ENCODE data around the gene CDH13.

The CDH13 gene

GRCh38 chr16:83676086-83676485 lies 1049.3 kb downstream of the CDH13 start:
- H3K9me3 ChIP-seq (ENCODE audit: insufficient read depth, low read length): no peaks in the 10 kb centered on the region
- H4K20me1 ChIP-seq (ENCODE audit: insufficient read depth, low read length): no peaks in the 10 kb centered on the region
- no peak overlapping the region for H3K27ac ChIP-seq (ENCODE audit: low read length)
- TF ChIP-seq EZH2phosphoT487 (IDR thresholded peaks at IDR 0.05; ENCODE audit: low read depth) (no peak), CTCF (IDR thresholded peaks at IDR 0.05; ENCODE audit: low read depth, low read length) (no peak)
- H3K9ac ChIP-seq (ENCODE audit: low read length): no peak overlapping the region
- H3K4me2 ChIP-seq (ENCODE audit: low read length): no peak overlapping the region
- 0 out of 2 replicates have a peak, but pooled peaks cover 10% of the 10 kb centered on the region for H3K27me3 ChIP-seq (ENCODE audit: low read depth, low read length)
- no peak overlapping the region for H2AFZ ChIP-seq (ENCODE audit: low read depth, low read length)
- no peaks in the 10 kb centered on the region for H3K4me1 ChIP-seq (ENCODE audit: low read length)
- no peaks in the 10 kb centered on the region for H3K36me3 ChIP-seq (replicated peaks; ENCODE audit: low read depth, low read length)
- H3K79me2 ChIP-seq (ENCODE audit: low read length): no peaks in the 10 kb centered on the region
- no peak overlapping the region for H3K4me3 ChIP-seq (ENCODE audit: low read length)

GRCh38 chr16:83680980-83681379 lies 1054.2 kb downstream of the CDH13 start:
- H4K20me1 ChIP-seq (ENCODE audit: insufficient read depth, low read length): no peaks in the 10 kb centered on the region
- H3K4me3 ChIP-seq (ENCODE audit: low read length): no peak overlapping the region
- no peak overlapping the region for H3K27ac ChIP-seq (ENCODE audit: low read length)
- no peak overlapping the region for H3K9ac ChIP-seq (ENCODE audit: low read length)
- TF ChIP-seq EZH2phosphoT487 (IDR thresholded peaks at IDR 0.05; ENCODE audit: low read depth): no peak
- no peak for TF ChIP-seq CTCF (IDR thresholded peaks at IDR 0.05; ENCODE audit: low read depth, low read length)
- H2AFZ ChIP-seq (ENCODE audit: low read depth, low read length): no peak overlapping the region
- H3K27me3 ChIP-seq (ENCODE audit: low read depth, low read length): 0 out of 2 replicates have a peak, but pooled peaks cover 7% of the 10 kb centered on the region
- H3K9me3 ChIP-seq (ENCODE audit: insufficient read depth, low read length): no peaks in the 10 kb centered on the region
- no peaks in the 10 kb centered on the region for H3K79me2 ChIP-seq (ENCODE audit: low read length)
- H3K4me1 ChIP-seq (ENCODE audit: low read length): no peaks in the 10 kb centered on the region
- H3K36me3 ChIP-seq (replicated peaks; ENCODE audit: low read depth, low read length): no peaks in the 10 kb centered on the region
- no peak overlapping the region for H3K4me2 ChIP-seq (ENCODE audit: low read length)

- TF ChIP-seq CTCF (IDR thresholded peaks at IDR 0.05; ENCODE audit: low read depth, low read length) (no peak), EZH2phosphoT487 (IDR thresholded peaks at IDR 0.05; ENCODE audit: low read depth) (no peak)
- Histone ChIP-seq H3K4me2 (ENCODE audit: low read length) (no peak overlapping the region), H3K4me1 (ENCODE audit: low read length) (no peaks in the 10 kb centered on the region), H3K9ac (ENCODE audit: low read length) (no peak overlapping the region), H3K27me3 (ENCODE audit: low read depth, low read length) (0 out of 2 replicates have a peak, but pooled peaks cover 7% of the 10 kb centered on the region), H3K27ac (ENCODE audit: low read length) (no peak overlapping the region), H3K36me3 (replicated peaks; ENCODE audit: low read depth, low read length) (no peaks in the 10 kb centered on the region), H2AFZ (ENCODE audit: low read depth, low read length) (no peak overlapping the region), H3K79me2 (ENCODE audit: low read length) (no peaks in the 10 kb centered on the region), H3K9me3 (ENCODE audit: insufficient read depth, low read length) (no peaks in the 10 kb centered on the region), H3K4me3 (ENCODE audit: low read length) (no peak overlapping the region), H4K20me1 (ENCODE audit: insufficient read depth, low read length) (no peaks in the 10 kb centered on the region)
These were observed 1054.7 kb downstream of the CDH13 start for GRCh38 chr16:83681381-83681956.

- no peaks in the 10 kb centered on the region for H3K36me3 ChIP-seq (replicated peaks; ENCODE audit: low read depth, low read length)
- H3K9ac ChIP-seq (ENCODE audit: low read length): no peak overlapping the region
- H3K4me3 ChIP-seq (ENCODE audit: low read length): no peak overlapping the region
- 0 out of 2 replicates have a peak, but pooled peaks cover 7% of the 10 kb centered on the region for H3K27me3 ChIP-seq (ENCODE audit: low read depth, low read length)
- no peaks in the 10 kb centered on the region for H4K20me1 ChIP-seq (ENCODE audit: insufficient read depth, low read length)
- no peak overlapping the region for H2AFZ ChIP-seq (ENCODE audit: low read depth, low read length)
- H3K4me1 ChIP-seq (ENCODE audit: low read length): no peaks in the 10 kb centered on the region
- no peak overlapping the region for H3K27ac ChIP-seq (ENCODE audit: low read length)
- no peak overlapping the region for H3K4me2 ChIP-seq (ENCODE audit: low read length)
- H3K79me2 ChIP-seq (ENCODE audit: low read length): no peaks in the 10 kb centered on the region
- no peaks in the 10 kb centered on the region for H3K9me3 ChIP-seq (ENCODE audit: insufficient read depth, low read length)
- TF ChIP-seq EZH2phosphoT487 (IDR thresholded peaks at IDR 0.05; ENCODE audit: low read depth) (no peak), CTCF (IDR thresholded peaks at IDR 0.05; ENCODE audit: low read depth, low read length) (no peak)
These were observed 1055.5 kb downstream of the CDH13 start for GRCh38 chr16:83682116-83682867.

Data from OCI-LY3 (cell line).